Smooth muscle cell (in vitro differentiated cells): ENCODE data around the gene UQCRC1. TPM values are rescaled to one million over a fixed set of nuclear protein-coding genes. Genes with fewer than 3 reads are reported as not detected.

Source experiments
- DNase-seq: peaks from one replicate; lab custom pipeline; 2025; ENCODE audit not compliant: unreplicated experiment; lab: John Stamatoyannopoulos, UW
- H2AFZ ChIP-seq: fragments of 200-600 bp; sonication (generic); 2 replicates; pipeline ENCODE4 v1.6.0; 2016; ENCODE audit warnings: antibody characterized with exemption, low read depth, mild to moderate bottlenecking
- H3F3A ChIP-seq: fragments of 200-600 bp; sonication (generic); 2 replicates; pipeline ENCODE4 v1.6.0; 2017; ENCODE audit warnings: antibody characterized with exemption, low read depth
- H3K27ac ChIP-seq: fragments of 200-600 bp; sonication (generic); 2 replicates; pipeline ENCODE4 v1.5.1; 2016; ENCODE audit warnings: low read depth, mild to moderate bottlenecking
- H3K27me3 ChIP-seq: fragments of 200-600 bp; sonication (generic); 2 replicates; pipeline ENCODE4 v1.6.1; 2016; ENCODE audit warnings: low read depth, mild to moderate bottlenecking
- H3K36me3 ChIP-seq: fragments of 200-600 bp; sonication (generic); 2 replicates; pipeline ENCODE4 v1.5.1; 2016; ENCODE audit warnings: low read depth
- H3K4me1 ChIP-seq: fragments of 200-600 bp; sonication (generic); 2 replicates; pipeline ENCODE4 v1.5.1; 2016; ENCODE audit warnings: low read depth
- H3K4me2 ChIP-seq: fragments of 200-600 bp; sonication (generic); 2 replicates; pipeline ENCODE4 v1.6.0; 2016; ENCODE audit warnings: mild to moderate bottlenecking
- H3K4me3 ChIP-seq: fragments of 200-600 bp; sonication (generic); 2 replicates; pipeline ENCODE4 v1.5.1; 2016; ENCODE audit warnings: mild to moderate bottlenecking
- H3K79me2 ChIP-seq: fragments of 200-600 bp; sonication (generic); 2 replicates; pipeline ENCODE4 v1.6.0; 2016; ENCODE audit warnings: low read depth, mild to moderate bottlenecking
- H3K9ac ChIP-seq: fragments of 200-600 bp; sonication (generic); 2 replicates; pipeline ENCODE4 v1.6.0; 2016; ENCODE audit warnings: low read depth
- H3K9me3 ChIP-seq: fragments of 200-600 bp; sonication (generic); replicated peaks from 2 replicates; pipeline ENCODE4 v1.5.1; 2016; ENCODE audit warnings: low read depth
- H4K20me1 ChIP-seq: fragments of 200-600 bp; sonication (generic); 2 replicates; pipeline ENCODE4 v1.6.0; 2016; ENCODE audit warnings: low read depth
- CTCF ChIP-seq: fragments of 200-600 bp; sonication (generic); IDR thresholded peaks from 2 replicates; pipeline ENCODE4 v1.5.1; 2017; ENCODE audit warnings: borderline replicate concordance, mild to moderate bottlenecking, antibody characterized with exemption; ENCODE audit not compliant: insufficient read depth, poor library complexity, severe bottlenecking
- WGBS: methylation state at CpG from one replicate; pipeline ENCODE4 v1.1.7; 2016; ENCODE audit warnings: low lambda C conversion rate; 5-methylcytosine and 5-hydroxymethylcytosine counted together
- polyA plus RNA-seq: library from polyadenylated mRNA; unstranded; fragments of >200 nt; fragmentation: Nextera tagmentation; extraction: Ambion mirVana; gene quantifications from 2 replicates; pipeline ENCODE4 v1.2.1, GENCODE V29; 2016
- total RNA-seq: library from RNA; depleted of rRNA; stranded (reverse); fragments of >200 nt; gene quantifications from 2 replicates; pipeline ENCODE4 v1.2.3, GENCODE V29; 2014

The UQCRC1 gene
- total and polyA plus RNA-seq, 2 experiments from 2014 or later, result 206 to 425 TPM

DNA sequence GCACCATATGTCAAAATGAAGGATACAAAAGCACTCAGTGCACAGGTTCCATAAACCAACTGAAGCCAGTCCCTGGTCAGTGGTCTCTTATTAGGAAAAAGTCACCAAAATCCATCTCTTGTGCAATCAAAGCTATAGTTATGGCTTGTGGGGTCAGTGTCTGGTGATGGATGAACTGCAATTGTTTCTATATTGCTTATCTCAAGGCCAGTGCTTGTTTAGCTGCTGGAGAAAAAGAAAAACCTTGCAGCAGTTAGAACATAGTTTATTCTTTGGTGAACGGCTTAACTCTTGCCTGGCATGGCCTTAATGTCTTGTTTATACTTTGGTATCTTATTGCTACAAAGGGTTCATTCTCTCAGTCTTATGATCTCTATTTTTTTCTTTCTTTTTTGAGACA is 2.9 kb upstream of the UQCRC1 start:
- peaks cover 15% of the 10 kb centered on the region for H3K27me3 ChIP-seq
- 92% methylated on average over 1 of the region's 1 CpG for WGBS
- no peaks in the 10 kb centered on the region for H3K9me3 ChIP-seq
- no peak overlapping the region for H3K9ac ChIP-seq
- H3K79me2 ChIP-seq, result peaks cover 20% of the 10 kb centered on the region
- H3K4me1 ChIP-seq, result peaks cover 6% of the 10 kb centered on the region
- H4K20me1 ChIP-seq, result no peaks in the 10 kb centered on the region
- no peak overlapping the region for H2AFZ ChIP-seq
- H3K4me3 ChIP-seq, result no peak overlapping the region
- no peak for DNase-seq
- TF ChIP-seq CTCF, result no peak
- H3F3A ChIP-seq, result no peaks in the 10 kb centered on the region
- H3K27ac ChIP-seq, result no peak overlapping the region
- H3K36me3 ChIP-seq, result no peaks in the 10 kb centered on the region
- H3K4me2 ChIP-seq, result no peak overlapping the region

GRCh38 chr3:48607519-48607918 is 1.9 kb downstream of the UQCRC1 start:
- 87% methylated on average over 5 of the region's 5 CpGs for WGBS
- no peak overlapping the region for H2AFZ ChIP-seq
- H3K9me3 ChIP-seq, result no peaks in the 10 kb centered on the region
- no peak overlapping the region for H3K4me2 ChIP-seq
- H3K27me3 ChIP-seq, result peaks cover 15% of the 10 kb centered on the region
- no peak overlapping the region for H3K4me3 ChIP-seq
- no peak for DNase-seq
- peaks cover 18% of the 10 kb centered on the region for H4K20me1 ChIP-seq
- H3K79me2 ChIP-seq, result peaks cover 36% of the 10 kb centered on the region
- H3K27ac ChIP-seq, result no peak overlapping the region
- H3F3A ChIP-seq, result no peaks in the 10 kb centered on the region
- peaks cover 6% of the 10 kb centered on the region for H3K4me1 ChIP-seq
- no peak overlapping the region for H3K9ac ChIP-seq
- H3K36me3 ChIP-seq, result peaks cover 7% of the 10 kb centered on the region
- no peak for TF ChIP-seq CTCF

DNA sequence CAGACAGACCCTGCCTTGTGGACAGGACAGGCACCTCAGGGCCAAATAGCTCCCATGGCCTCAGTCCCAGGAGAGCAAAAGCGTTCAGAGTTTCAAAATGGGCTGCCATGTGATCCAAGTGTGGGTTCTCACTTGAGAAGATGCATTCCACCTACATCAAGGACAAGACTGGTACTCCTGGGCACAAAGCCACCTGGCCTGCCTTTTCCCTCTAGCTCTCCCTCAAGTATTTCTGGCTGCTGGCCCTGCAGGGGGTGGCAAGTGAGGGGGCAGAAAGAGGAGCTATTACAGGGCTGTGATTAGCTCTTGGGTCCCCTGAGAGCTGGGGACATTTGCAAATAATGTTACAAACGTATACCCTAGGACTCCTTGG is 7.8 kb downstream of the UQCRC1 start:
- Histone ChIP-seq H3K36me3 (peaks cover 7% of the 10 kb centered on the region), H3K79me2 (peaks cover 10% of the 10 kb centered on the region), H3K27ac (no peak overlapping the region), H2AFZ (no peak overlapping the region), H4K20me1 (peaks cover 16% of the 10 kb centered on the region), H3K4me1 (peaks cover 13% of the 10 kb centered on the region), H3K9me3 (no peaks in the 10 kb centered on the region), H3F3A (peaks cover 33% of the 10 kb centered on the region), H3K9ac (no peak overlapping the region), H3K4me2 (no peak overlapping the region), H3K4me3 (no peak overlapping the region), H3K27me3 (no peaks in the 10 kb centered on the region)
- no peak for TF ChIP-seq CTCF
- WGBS, result 95% methylated on average over 2 of the region's 2 CpGs
- DNase-seq, result no peak
